ENCODE measurements around the gene PTCSC3.

The PTCSC3 gene

GRCh38 chr14:36194663-36195062 is 18.1 kb upstream of the PTCSC3 start:
- H3K27me3 ChIP-seq (ENCODE audit: insufficient read depth, low read depth, severe bottlenecking) = peaks cover 66% of the 10 kb centered on the region
- DNase-seq = no peak
- no peak overlapping the region for H3K4me3 ChIP-seq (ENCODE audit: low read depth, low read length)
- no peaks in the 10 kb centered on the region for H3K9me3 ChIP-seq (ENCODE audit: severe bottlenecking)
- no peaks in the 10 kb centered on the region for H3K36me3 ChIP-seq
- TF ChIP-seq CTCF (IDR thresholded peaks at IDR 0.05; ENCODE audit: low read depth, low read length) = no peak
- H3K27ac ChIP-seq = no peak overlapping the region

- no peaks in the 10 kb centered on the region for H3K9me3 ChIP-seq (ENCODE audit: severe bottlenecking)
- no peak overlapping the region for H3K4me3 ChIP-seq (ENCODE audit: low read depth, low read length)
- no peak overlapping the region for H3K27ac ChIP-seq
- no peak for DNase-seq
- no peaks in the 10 kb centered on the region for H3K36me3 ChIP-seq
- TF ChIP-seq CTCF (IDR thresholded peaks at IDR 0.05; ENCODE audit: low read depth, low read length) = no peak
- peaks cover 54% of the 10 kb centered on the region for H3K27me3 ChIP-seq (ENCODE audit: insufficient read depth, low read depth, severe bottlenecking)
Measured at GRCh38 chr14:36192530-36192929, 16.0 kb upstream of the PTCSC3 start.

- Histone ChIP-seq H3K27ac (no peak overlapping the region), H3K4me3 (ENCODE audit: low read depth, low read length) (no peak overlapping the region), H3K27me3 (ENCODE audit: insufficient read depth, low read depth, severe bottlenecking) (peaks cover 45% of the 10 kb centered on the region), H3K9me3 (ENCODE audit: severe bottlenecking) (peaks cover 16% of the 10 kb centered on the region), H3K36me3 (no peaks in the 10 kb centered on the region)
- no peak for TF ChIP-seq CTCF (IDR thresholded peaks at IDR 0.05; ENCODE audit: low read depth, low read length)
- DNase-seq = no peak
Measured at GRCh38 chr14:36183402-36183801, 6.9 kb upstream of the PTCSC3 start.

GRCh38 chr14:36181417-36181816 is 4.9 kb upstream of the PTCSC3 start:
- Histone ChIP-seq H3K36me3 (no peaks in the 10 kb centered on the region), H3K27me3 (ENCODE audit: insufficient read depth, low read depth, severe bottlenecking) (peaks cover 55% of the 10 kb centered on the region), H3K4me3 (ENCODE audit: low read depth, low read length) (no peak overlapping the region), H3K9me3 (ENCODE audit: severe bottlenecking) (peaks cover 16% of the 10 kb centered on the region), H3K27ac (no peak overlapping the region)
- TF ChIP-seq CTCF (IDR thresholded peaks at IDR 0.05; ENCODE audit: low read depth, low read length) = no peak
- no peak for DNase-seq

- no peak for DNase-seq
- TF ChIP-seq CTCF (IDR thresholded peaks at IDR 0.05; ENCODE audit: low read depth, low read length) = no peak
- peaks cover 71% of the 10 kb centered on the region for H3K27me3 ChIP-seq (ENCODE audit: insufficient read depth, low read depth, severe bottlenecking)
- H3K36me3 ChIP-seq = no peaks in the 10 kb centered on the region
- no peaks in the 10 kb centered on the region for H3K9me3 ChIP-seq (ENCODE audit: severe bottlenecking)
- H3K27ac ChIP-seq = no peak overlapping the region
- no peak overlapping the region for H3K4me3 ChIP-seq (ENCODE audit: low read depth, low read length)
Measured at GRCh38 chr14:36177489-36177888, 967 bp upstream of the PTCSC3 start.

GRCh38 chr14:36174767-36175424 is 1.6 kb downstream of the PTCSC3 start:
- peaks cover 73% of the 10 kb centered on the region for H3K27me3 ChIP-seq (ENCODE audit: insufficient read depth, low read depth, severe bottlenecking)
- DNase-seq = no peak
- no peaks in the 10 kb centered on the region for H3K36me3 ChIP-seq
- no peak for TF ChIP-seq CTCF (IDR thresholded peaks at IDR 0.05; ENCODE audit: low read depth, low read length)
- no peak overlapping the region for H3K27ac ChIP-seq
- H3K4me3 ChIP-seq (ENCODE audit: low read depth, low read length) = no peak overlapping the region
- no peaks in the 10 kb centered on the region for H3K9me3 ChIP-seq (ENCODE audit: severe bottlenecking)

All from WERI-Rb-1 (cell line).